GM12872 (cell line): ENCODE measurements around the gene HNRNPA2B1.

ENCODE experiments used
- CTCF ChIP-seq: IDR thresholded peaks from 3 replicates; pipeline ENCODE4 v1.5.1; 2011; ENCODE audit warnings: low read depth, mild to moderate bottlenecking, low read length, moderate library complexity; ENCODE audit not compliant: insufficient read depth

HNRNPA2B1 gene

GRCh38 chr7:26168458-26169023, 32.0 kb downstream of the HNRNPA2B1 start:
- no peak for TF ChIP-seq CTCF

DNA sequence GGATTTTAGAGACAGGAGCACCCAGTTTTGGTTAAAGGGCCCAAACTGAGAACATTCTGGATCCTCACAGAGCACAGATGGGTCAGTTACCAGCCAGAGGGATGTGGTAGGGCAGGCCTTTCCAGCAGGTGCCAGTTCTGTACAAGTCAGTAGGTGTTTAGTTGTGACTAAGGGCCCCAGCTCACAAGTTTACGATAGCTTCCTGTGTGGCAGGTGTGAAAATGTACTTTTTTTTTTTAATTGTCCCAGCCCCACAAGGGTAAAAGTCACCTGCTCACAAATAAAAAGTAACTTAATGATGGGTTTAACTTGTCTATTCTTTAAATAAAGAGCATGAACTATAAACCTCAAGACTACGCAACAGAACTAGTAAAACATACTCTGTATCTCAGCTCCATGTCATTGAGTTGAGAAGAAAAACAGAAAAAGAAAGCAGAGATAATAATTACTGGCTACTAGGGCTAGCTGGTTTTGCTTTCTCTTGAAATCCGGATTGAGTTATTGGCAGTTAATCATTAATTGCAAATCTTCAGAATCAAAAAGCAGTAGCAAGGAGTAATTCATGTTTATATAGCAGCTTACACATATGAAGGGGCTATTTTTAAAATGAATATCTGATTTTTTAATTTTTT, 33.1 kb downstream of the HNRNPA2B1 start:
- no peak for TF ChIP-seq CTCF

GRCh38 chr7:26166684-26167266, 33.8 kb downstream of the HNRNPA2B1 start:
- TF ChIP-seq CTCF = no peak

- no peak for TF ChIP-seq CTCF
Measured at GRCh38 chr7:26165950-26166683, 34.4 kb downstream of the HNRNPA2B1 start.

DNA sequence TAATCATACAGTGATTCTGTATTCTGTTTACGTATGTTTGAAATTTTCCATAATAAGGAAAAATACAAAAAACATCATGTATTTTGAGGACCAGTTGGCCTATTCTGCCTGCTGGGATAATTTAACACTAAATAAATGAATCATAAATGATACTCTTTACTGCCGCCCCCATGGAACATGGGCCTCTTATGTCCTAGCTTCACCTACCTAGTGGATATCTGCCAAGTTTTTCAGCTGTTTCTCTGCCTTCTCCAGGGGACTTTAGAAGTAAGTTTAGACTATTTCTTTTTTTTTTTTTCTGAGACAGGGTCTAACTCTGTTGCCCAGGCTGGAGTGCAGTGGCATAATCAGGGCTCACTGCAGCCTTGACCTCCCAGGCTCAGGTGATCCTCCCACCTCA, 38.1 kb downstream of the HNRNPA2B1 start:
- TF ChIP-seq CTCF = no peak

GRCh38 chr7:26160896-26161295, 39.6 kb downstream of the HNRNPA2B1 start:
- no peak for TF ChIP-seq CTCF

- no peak for TF ChIP-seq CTCF
Measured at GRCh38 chr7:26159243-26159642, 41.3 kb downstream of the HNRNPA2B1 start.
